ENCODE data around the gene SLC35A5.

Gene SLC35A5

DNA sequence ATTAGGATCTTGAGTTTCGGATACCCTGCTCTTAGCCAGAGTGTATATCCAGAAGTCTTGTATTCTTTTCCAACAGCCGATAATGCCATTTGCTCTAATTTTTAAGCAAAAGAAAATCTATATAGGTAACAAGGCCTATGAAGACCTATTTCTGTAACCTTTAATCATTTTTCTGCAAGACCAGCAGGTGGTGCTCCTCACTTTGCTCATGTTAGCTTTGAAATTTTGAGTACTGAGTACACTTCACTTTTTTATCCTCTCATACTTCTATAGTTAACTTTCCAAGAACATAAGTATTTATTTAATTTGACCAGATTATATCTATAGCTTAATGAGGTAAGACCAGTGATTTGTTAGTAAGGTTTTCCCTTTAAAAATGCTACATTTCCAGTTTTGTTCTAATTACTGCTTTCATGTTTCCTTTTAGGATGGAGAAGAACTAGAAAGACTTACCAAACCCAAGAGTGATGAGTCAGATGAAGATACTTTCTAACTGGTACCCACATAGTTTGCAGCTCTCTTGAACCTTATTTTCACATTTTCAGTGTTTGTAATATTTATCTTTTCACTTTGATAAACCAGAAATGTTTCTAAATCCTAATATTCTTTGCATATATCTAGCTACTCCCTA lies 20.5 kb downstream of the SLC35A5 start:
- H3K4me1 ChIP-seq, result peaks cover 0 to 16% (median 0%) of the 10 kb centered on the region in 4 donors
- peaks cover 24 to 68% (median 36%) of the 10 kb centered on the region in 3 donors for H3K36me3 ChIP-seq
- H3K27me3 ChIP-seq, result no peaks in the 10 kb centered on the region
- no peak overlapping the region for H3K4me3 ChIP-seq
- intact Hi-C loops (cut with DNase I; ENCODE audit: low total_unique reads), result loop anchor here (10.0 kb wide), 1 partner anchor 402 kb away; no protein-coding TSS in a partner anchor
- no peak for DNase-seq
- TF ChIP-seq, protein P1, sequence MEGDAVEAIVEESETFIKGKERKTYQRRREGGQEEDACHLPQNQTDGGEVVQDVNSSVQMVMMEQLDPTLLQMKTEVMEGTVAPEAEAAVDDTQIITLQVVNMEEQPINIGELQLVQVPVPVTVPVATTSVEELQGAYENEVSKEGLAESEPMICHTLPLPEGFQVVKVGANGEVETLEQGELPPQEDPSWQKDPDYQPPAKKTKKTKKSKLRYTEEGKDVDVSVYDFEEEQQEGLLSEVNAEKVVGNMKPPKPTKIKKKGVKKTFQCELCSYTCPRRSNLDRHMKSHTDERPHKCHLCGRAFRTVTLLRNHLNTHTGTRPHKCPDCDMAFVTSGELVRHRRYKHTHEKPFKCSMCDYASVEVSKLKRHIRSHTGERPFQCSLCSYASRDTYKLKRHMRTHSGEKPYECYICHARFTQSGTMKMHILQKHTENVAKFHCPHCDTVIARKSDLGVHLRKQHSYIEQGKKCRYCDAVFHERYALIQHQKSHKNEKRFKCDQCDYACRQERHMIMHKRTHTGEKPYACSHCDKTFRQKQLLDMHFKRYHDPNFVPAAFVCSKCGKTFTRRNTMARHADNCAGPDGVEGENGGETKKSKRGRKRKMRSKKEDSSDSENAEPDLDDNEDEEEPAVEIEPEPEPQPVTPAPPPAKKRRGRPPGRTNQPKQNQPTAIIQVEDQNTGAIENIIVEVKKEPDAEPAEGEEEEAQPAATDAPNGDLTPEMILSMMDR (IDR thresholded peaks at IDR 0.05), result peak; percentile 52 to 58
- H3K27ac ChIP-seq, result no peak overlapping the region
- H3K9me3 ChIP-seq, result no peaks in the 10 kb centered on the region

DNA sequence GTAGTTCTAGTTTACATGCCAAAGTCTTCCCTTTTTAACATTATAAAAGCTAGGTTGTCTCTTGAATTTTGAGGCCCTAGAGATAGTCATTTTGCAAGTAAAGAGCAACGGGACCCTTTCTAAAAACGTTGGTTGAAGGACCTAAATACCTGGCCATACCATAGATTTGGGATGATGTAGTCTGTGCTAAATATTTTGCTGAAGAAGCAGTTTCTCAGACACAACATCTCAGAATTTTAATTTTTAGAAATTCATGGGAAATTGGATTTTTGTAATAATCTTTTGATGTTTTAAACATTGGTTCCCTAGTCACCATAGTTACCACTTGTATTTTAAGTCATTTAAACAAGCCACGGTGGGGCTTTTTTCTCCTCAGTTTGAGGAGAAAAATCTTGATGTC lies 21.3 kb downstream of the SLC35A5 start:
- H3K27ac ChIP-seq, result no peak overlapping the region
- H3K36me3 ChIP-seq, result peaks cover 29 to 74% (median 44%) of the 10 kb centered on the region in 3 donors
- H3K9me3 ChIP-seq, result no peaks in the 10 kb centered on the region
- DNase-seq, result no peak
- TF ChIP-seq, protein P1 (IDR thresholded peaks at IDR 0.05), result no peak
- intact Hi-C loops (cut with DNase I; ENCODE audit: low total_unique reads), result loop anchor here (10.0 kb wide), 1 partner anchor 402 kb away; no protein-coding TSS in a partner anchor
- H3K27me3 ChIP-seq, result no peaks in the 10 kb centered on the region
- peaks cover 0 to 16% (median 0%) of the 10 kb centered on the region in 4 donors for H3K4me1 ChIP-seq
- H3K4me3 ChIP-seq, result no peak overlapping the region

DNA sequence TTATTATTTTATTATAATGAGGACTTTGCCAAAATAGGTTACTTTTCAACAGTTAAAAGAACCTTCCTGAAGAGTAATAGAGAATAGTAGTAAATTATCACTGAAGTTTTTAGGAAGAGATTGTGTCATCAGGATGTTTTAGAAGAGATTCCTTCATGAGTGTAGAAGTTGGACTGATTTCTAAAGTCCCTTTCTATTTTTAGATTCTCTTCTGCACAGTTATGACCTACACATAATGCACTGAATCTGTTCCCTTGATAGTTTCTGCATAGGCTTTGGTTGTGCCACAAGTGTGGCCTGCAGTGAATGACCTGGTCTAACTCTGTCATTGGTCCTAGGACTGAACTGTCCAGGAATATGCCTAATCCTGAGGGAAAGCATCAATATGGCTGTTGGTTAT lies 23.9 kb downstream of the SLC35A5 start:
- Histone ChIP-seq H3K27me3 (no peaks in the 10 kb centered on the region), H3K27ac (no peak overlapping the region), H3K9me3 (no peaks in the 10 kb centered on the region), H3K4me1 (peaks cover 0 to 4% (median 0%) of the 10 kb centered on the region in 4 donors), H3K36me3 (peaks cover 29 to 58% (median 47%) of the 10 kb centered on the region in 3 donors), H3K4me3 (no peak overlapping the region)
- TF ChIP-seq, protein P1 (IDR thresholded peaks at IDR 0.05), result no peak
- intact Hi-C loops (cut with DNase I; ENCODE audit: low total_unique reads), result loop anchor here (10.0 kb wide), 1 partner anchor 399 kb away; no protein-coding TSS in a partner anchor
- DNase-seq, result no peak

DNA sequence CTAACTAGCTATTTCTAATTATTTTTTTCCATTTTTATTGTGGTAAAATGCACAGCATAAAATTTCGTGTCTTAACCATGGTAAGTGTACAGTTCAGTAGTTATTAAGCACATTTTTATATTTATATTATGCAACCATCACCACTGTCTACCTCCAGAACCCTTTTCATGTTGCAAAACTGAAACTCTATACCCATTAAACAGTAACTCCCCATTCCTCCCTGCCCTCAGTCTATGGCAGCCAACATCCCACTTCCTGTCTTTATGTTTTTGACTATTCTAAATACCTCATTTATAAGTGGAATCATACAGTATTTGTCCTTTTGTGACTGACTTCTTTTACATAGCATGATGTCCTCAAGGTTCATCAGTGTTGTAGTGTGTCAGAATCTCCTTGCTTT lies 25.5 kb downstream of the SLC35A5 start:
- intact Hi-C loops (cut with DNase I; ENCODE audit: low total_unique reads), result loop anchor here (10.0 kb wide), 1 partner anchor 397 kb away; no protein-coding TSS in a partner anchor

DNA sequence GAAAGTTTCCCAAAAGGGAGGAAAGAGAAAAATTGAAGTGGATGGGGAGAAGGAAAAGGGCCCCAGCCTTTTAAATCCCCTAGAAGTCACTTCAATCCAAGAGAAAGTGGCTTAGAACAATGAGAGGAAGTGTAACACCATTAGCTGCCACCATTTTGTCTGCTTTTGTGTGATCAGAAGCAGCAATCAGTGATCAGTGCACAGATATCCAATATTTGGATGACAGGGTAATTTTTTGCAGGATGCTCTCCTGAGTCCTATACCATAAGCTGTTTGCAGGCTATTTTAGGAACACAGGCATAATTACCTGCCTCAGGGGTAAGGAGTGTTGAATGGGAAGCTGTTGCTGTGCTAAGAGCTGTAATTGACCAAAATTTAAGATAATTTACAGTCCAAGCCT lies 31.4 kb downstream of the SLC35A5 start:
- intact Hi-C loops (cut with DNase I; ENCODE audit: low total_unique reads), result no loop called here
- no peak for DNase-seq
- TF ChIP-seq, protein P1 (IDR thresholded peaks at IDR 0.05), result no peak
- Histone ChIP-seq H3K27me3 (no peaks in the 10 kb centered on the region), H3K9me3 (no peaks in the 10 kb centered on the region), H3K27ac (no peak overlapping the region), H3K4me3 (no peak overlapping the region), H3K36me3 (peaks cover 25 to 34% (median 27%) of the 10 kb centered on the region in 3 donors), H3K4me1 (no peaks in the 10 kb centered on the region)

More for the DNA sequence above, 25.5 kb downstream of the SLC35A5 start:
- Histone ChIP-seq H3K9me3 (no peaks in the 10 kb centered on the region), H3K4me3 (no peak overlapping the region), H3K27ac (no peak overlapping the region), H3K27me3 (no peaks in the 10 kb centered on the region), H3K4me1 (no peaks in the 10 kb centered on the region), H3K36me3 (peaks cover 29 to 52% (median 43%) of the 10 kb centered on the region in 3 donors)
- TF ChIP-seq, protein P1 (IDR thresholded peaks at IDR 0.05), result no peak
- no peak for DNase-seq
